ENCODE data around the gene KRTAP5-6.

The KRTAP5-6 gene

GRCh38 chr11:1734641-1735081 is 37.7 kb downstream of the KRTAP5-6 start:
- no peak for DNase-seq

- DNase-seq: no peak
Measured at GRCh38 chr11:1735271-1735670, 38.3 kb downstream of the KRTAP5-6 start.

GRCh38 chr11:1736447-1736992 is 39.5 kb downstream of the KRTAP5-6 start:
- DNase-seq: no peak

- no peak for DNase-seq
Measured at GRCh38 chr11:1737080-1737757, 40.2 kb downstream of the KRTAP5-6 start.

GRCh38 chr11:1738380-1738779 is 41.4 kb downstream of the KRTAP5-6 start:
- no peak for DNase-seq

- no peak for DNase-seq
Measured at GRCh38 chr11:1739576-1739975, 42.6 kb downstream of the KRTAP5-6 start.

- no peak for DNase-seq
Measured at GRCh38 chr11:1740786-1741530, 44.0 kb downstream of the KRTAP5-6 start.

GRCh38 chr11:1741741-1742140 is 44.7 kb downstream of the KRTAP5-6 start:
- no peak for DNase-seq

GRCh38 chr11:1742371-1742770 is 45.4 kb downstream of the KRTAP5-6 start:
- DNase-seq: no peak

GRCh38 chr11:1742869-1743584 is 46.0 kb downstream of the KRTAP5-6 start:
- no peak for DNase-seq

GRCh38 chr11:1743585-1744136 is 46.7 kb downstream of the KRTAP5-6 start:
- DNase-seq: no peak

- DNase-seq: no peak
Measured at GRCh38 chr11:1744137-1744886, 47.3 kb downstream of the KRTAP5-6 start.

GRCh38 chr11:1744891-1745700 is 48.1 kb downstream of the KRTAP5-6 start:
- DNase-seq: no peak

GRCh38 chr11:1745701-1746320 is 48.8 kb downstream of the KRTAP5-6 start:
- DNase-seq: no peak

- DNase-seq: no peak
Measured at GRCh38 chr11:1746511-1746931, 49.5 kb downstream of the KRTAP5-6 start.

- no peak for DNase-seq
Measured at GRCh38 chr11:1746956-1747752, 50.2 kb downstream of the KRTAP5-6 start.
